GM23338 (cell line): ENCODE results near the gene PGA3.
"Not testable (repeated sequence)": the region's sequence is repeated elsewhere in the genome, so short reads cannot be mapped to it uniquely, and the experiment has no call there.

ENCODE experiments used
- CREB1 ChIP-seq: fragments of 250-450 bp; sonication (Bioruptor Pico); IDR thresholded peaks from 2 replicates; pipeline ENCODE4 v1.5.0; 2020; ENCODE audit warnings: low read depth, mild to moderate bottlenecking, moderate library complexity
- CTCF ChIP-seq, 2 experiments: fragments of 200-600 bp in 1 of 2; sonication (generic) in 1 of 2; conservative IDR thresholded peaks; 2 replicates each; pipeline versions ENCODE4 v1.5.1 to v1.6.1; 2016 to 2017; ENCODE audit warnings: antibody characterized with exemption in 2 of 2, low read depth in 2 of 2, mild to moderate bottlenecking in 2 of 2, moderate library complexity in 1 of 2
- ETS1 ChIP-seq: IDR thresholded peaks from 2 replicates; pipeline ENCODE4 v1.6.1; 2016; ENCODE audit warnings: antibody characterized with exemption
- EZH2 ChIP-seq: fragments of 200-600 bp; sonication (generic); IDR thresholded peaks from one replicate; pipeline ENCODE4 v1.8.0; 2017; ENCODE audit warnings: antibody characterized with exemption, mild to moderate bottlenecking, low read depth; ENCODE audit not compliant: unreplicated experiment
- EZH2phosphoT487 ChIP-seq: fragments of 200-600 bp; sonication (generic); IDR thresholded peaks from one replicate; pipeline ENCODE4 v1.8.1; 2018; ENCODE audit warnings: antibody characterized with exemption; ENCODE audit not compliant: unreplicated experiment
- JUNB ChIP-seq: IDR thresholded peaks from one replicate; pipeline ENCODE4 v1.6.1; 2016; ENCODE audit warnings: antibody characterized with exemption; ENCODE audit not compliant: unreplicated experiment
- POLR2AphosphoS5 ChIP-seq: IDR thresholded peaks from 2 replicates; pipeline ENCODE4 v1.6.1; 2016; ENCODE audit warnings: antibody characterized with exemption, low read depth
- REST ChIP-seq: IDR thresholded peaks from one replicate; pipeline ENCODE4 v1.6.1; 2018; ENCODE audit warnings: antibody characterized with exemption; ENCODE audit not compliant: unreplicated experiment
- ZNF114 ChIP-seq: fragments of 250-450 bp; sonication (Bioruptor Pico); IDR thresholded peaks from 2 replicates; pipeline ENCODE4 v1.5.0; 2020; ENCODE audit warnings: mild to moderate bottlenecking, moderate library complexity
- ZNF331 ChIP-seq: fragments of 250-450 bp; sonication (Bioruptor Pico); IDR thresholded peaks from 2 replicates; pipeline ENCODE4 v1.5.0; 2020; ENCODE audit warnings: low read depth, mild to moderate bottlenecking, moderate library complexity
- ZNF462 ChIP-seq: fragments of 250-450 bp; sonication (Bioruptor Pico); IDR thresholded peaks from 2 replicates; pipeline ENCODE4 v1.5.0; 2020; ENCODE audit warnings: mild to moderate bottlenecking, moderate library complexity

GRCh38 chr11:61222692-61223091 is 19.4 kb downstream of the PGA3 start:
- TF ChIP-seq CTCF (conservative IDR thresholded peaks at IDR 0.05; ENCODE audit: low read depth in 2 of 2); EZH2; POLR2AphosphoS5; EZH2phosphoT487; ZNF114 (CRISPR knock-in tag); ETS1; ZNF462 (CRISPR knock-in tag); CREB1 (CRISPR knock-in tag); REST; ZNF331 (CRISPR knock-in tag); JUNB: not testable (repeated sequence)
